Retina (tissue), 1 donor: ENCODE measurements around the gene ETV3.
A peak's percentile ranks its signal among the peaks of the same experiment; 100 is the strongest.

Source experiments
- DNase-seq: peaks from one replicate; pipeline ENCODE4 v3.0.0-alpha.2; 2016

Gene ETV3

DNA sequence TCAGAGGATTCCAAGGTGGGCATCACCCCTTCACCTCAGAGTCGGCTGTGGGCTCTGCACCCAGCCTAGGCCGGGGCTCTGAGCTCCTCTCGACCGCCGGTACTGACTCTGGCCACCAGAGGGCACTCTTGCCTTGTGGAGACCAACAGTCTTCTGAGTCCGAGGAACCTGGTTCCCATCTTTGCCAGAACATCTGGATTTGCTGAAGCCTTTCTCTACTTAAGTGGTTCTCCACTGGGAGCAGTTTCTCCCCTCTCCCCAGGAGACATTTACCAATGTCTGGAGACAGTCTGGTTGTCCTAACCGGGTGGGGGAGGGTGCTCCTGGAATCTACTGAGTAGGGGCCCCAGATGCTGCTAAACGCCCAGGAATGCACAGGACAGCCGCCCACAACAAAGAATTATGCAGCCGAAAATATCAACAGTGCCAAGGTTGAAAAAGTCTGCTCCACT lies 48.0 kb downstream of the ETV3 start:
- peak; percentile 87 for DNase-seq

DNA sequence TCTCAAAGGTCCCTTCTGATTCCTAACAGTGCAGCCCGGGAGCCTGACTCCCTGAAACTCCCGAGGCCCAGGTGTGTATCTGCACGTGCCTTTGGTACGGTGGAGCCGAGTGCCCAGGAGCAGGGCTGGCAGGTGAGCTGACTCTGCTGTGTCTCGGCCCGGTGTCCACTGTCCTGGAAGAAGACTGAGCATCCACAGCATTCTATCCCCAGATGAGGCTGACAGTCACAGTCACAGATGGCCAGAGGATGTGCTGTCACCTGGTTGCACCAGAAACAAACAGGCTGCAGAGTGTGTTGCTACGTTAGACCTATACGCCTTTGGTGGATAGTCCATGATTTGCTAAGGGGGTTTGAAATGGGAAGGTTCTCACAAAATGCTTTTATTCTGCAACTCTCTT lies 48.4 kb downstream of the ETV3 start:
- DNase-seq: no peak

- no peak for DNase-seq
These were observed 49.6 kb downstream of the ETV3 start for GRCh38 chr1:157088607-157089006.

- DNase-seq: no peak
These were observed 51.2 kb downstream of the ETV3 start for GRCh38 chr1:157087030-157087429.

- DNase-seq: no peak
These were observed 51.9 kb downstream of the ETV3 start for GRCh38 chr1:157086299-157086698.

DNA sequence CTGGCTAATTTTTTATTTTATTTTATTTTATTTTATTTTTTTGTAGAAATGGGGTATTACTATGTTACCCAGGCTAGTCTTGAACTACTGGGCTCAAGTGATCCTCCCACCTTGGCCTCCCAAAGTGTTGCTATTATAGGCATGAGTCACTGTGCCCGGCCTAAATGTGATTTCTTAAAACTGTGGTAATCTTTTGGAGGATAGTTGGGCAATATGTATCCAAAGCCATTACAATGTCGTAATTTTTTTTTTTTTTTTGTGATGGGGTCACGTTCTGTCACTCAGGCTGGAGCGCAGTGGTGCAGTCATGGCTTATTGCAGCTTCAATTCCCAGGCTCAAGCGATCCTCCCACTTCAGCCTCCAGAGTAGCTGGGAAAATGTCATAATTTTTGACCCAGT lies 52.8 kb downstream of the ETV3 start:
- DNase-seq: no peak

- DNase-seq: no peak
These were observed 53.5 kb downstream of the ETV3 start for GRCh38 chr1:157084720-157085119.

DNA sequence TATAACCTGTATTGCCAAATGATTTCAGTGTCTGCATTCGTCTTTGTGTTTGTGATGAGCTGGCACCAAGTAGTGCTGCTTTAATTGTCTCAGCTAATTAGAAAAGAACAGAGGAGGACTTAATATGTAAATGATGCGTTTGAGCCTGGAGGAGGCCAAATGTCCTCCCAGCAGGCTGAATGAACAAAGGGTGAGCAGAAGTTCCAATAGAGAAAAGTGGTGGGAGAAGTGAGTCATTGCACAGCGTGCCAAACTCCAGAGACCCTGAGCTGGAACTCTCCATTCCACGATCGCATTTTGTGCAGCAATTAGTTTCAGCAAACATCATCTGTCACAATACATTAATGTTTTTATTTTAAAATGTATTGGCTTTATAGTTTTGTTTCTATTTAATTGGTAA lies 56.5 kb downstream of the ETV3 start:
- DNase-seq: no peak

- no peak for DNase-seq
These were observed 57.5 kb downstream of the ETV3 start for GRCh38 chr1:157080714-157081113.

DNA sequence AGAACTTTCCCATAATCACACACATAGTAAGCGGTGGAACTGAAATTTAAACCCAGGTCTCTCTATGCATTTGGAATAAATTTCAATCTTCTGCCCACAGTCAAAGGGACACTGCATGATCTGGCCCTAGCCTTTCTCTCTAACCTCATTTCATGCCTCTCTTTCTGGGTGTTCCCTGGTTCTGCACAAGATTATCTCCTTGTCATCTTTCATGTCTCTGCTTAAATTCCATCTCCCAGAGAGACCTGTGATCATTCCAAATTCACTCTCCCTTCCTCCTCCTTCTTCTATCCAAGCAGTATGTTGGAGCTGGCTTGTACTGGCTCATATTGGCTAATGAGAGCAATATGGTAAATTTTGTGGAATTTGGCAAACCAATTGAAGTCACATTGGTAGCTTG lies 60.8 kb downstream of the ETV3 start:
- DNase-seq: no peak

DNA sequence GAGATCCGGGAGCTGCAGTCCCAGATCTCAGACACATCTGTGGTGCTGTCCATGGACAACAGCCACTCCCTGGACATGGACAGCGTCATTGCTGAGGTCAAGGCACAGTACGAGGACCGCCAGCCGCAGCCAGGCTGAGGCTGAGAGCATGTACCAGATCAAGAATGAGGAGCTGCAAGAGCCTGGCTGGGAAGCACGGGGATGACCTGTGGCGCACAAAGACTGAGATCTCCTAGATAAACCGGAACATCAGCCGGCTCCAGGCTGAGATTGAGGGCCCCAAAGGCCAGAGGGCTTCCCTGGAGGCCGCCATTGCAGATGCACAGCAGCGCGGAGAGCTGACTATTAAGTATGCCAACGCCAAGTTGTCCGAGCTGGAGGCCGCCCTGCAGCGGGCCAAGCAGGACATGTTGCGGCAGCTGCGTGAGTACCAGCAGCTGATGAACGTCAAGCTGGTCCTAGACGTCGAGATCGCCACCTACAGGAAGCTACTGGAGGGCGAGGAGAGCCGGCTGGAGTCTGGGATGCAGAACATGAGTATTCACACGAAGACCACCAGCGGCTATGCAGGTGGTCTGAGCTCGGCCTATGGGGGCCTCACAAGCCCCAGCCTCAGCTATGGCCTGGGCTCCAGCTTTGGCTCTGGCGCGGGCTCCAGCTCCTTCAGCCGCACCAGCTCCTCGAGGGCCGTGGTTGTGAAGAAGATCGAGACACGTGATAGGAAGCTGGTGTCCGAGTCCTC lies 64.1 kb downstream of the ETV3 start:
- peak; percentile 82 for DNase-seq
